Activated CD8-positive, alpha-beta T cell treated with anti-CD3 and anti-CD28 coated beads, Interleukin-2, amount 10 ng/mL, durations not matched to agents 7 days and 5 days (primary cell): ENCODE data around the gene EFTUD2. TPM values are rescaled to one million over a fixed set of nuclear protein-coding genes. Genes with fewer than 3 reads are reported as not detected.

Experiments used
- microRNA-seq: library from miRNA; unstranded; fragments of <30 nt; microRNA quantifications from one replicate; pipeline ENCODE4 v1.2.0, GENCODE V29; 2022
- total RNA-seq, 2 experiments: library from RNA; stranded (reverse); gene quantifications; one replicate each; pipeline ENCODE4 v1.2.3, GENCODE V29; 2021

Gene EFTUD2
- total RNA-seq, 2 experiments from 2014 or later, result 148 to 156 TPM

Small RNAs within 50 kb of the gene (microRNA-seq; reads per million reads assigned to microRNA genes)
- 6.3 reads per million, percentile 8 among the genes with 10 or more reads in this experiment for gene MIR6783

Other genes with a start within 250 kb of the EFTUD2 start
- under 1 TPM; 0.16 to 0.26 TPM for gene MEIOC, start 243.0 kb downstream of the EFTUD2 start, total RNA-seq
- gene CCDC43, start 209.7 kb downstream of the EFTUD2 start, total RNA-seq, result 10 to 100 TPM; 24.0 to 26.3 TPM
- gene DBF4B, start 190.8 kb downstream of the EFTUD2 start, total RNA-seq, result 10 to 100 TPM; 35.1 to 36.4 TPM
- under 1 TPM; 0.24 to 0.39 TPM for gene ADAM11, start 140.5 kb downstream of the EFTUD2 start, total RNA-seq
- gene GJC1, start 69.2 kb downstream of the EFTUD2 start, total RNA-seq, result 1 to 10 TPM; 1.6 to 2.2 TPM
- gene HIGD1B, start 51.6 kb downstream of the EFTUD2 start, total RNA-seq, result not detected
- gene GFAP, start 16.1 kb upstream of the EFTUD2 start, total RNA-seq, result not detected
- gene KIF18B, start 48.3 kb upstream of the EFTUD2 start, total RNA-seq, result 100 to 1,000 TPM; 104 to 113 TPM
- gene C1QL1, start 68.9 kb upstream of the EFTUD2 start, total RNA-seq, result under 1 TPM; 0.34 to 0.68 TPM
- 10 to 100 TPM; 32.9 to 33.7 TPM for gene DCAKD, start 152.2 kb upstream of the EFTUD2 start, total RNA-seq
- gene NMT1, start 161.9 kb upstream of the EFTUD2 start, total RNA-seq, result 100 to 1,000 TPM; 125 to 143 TPM
- gene PLCD3, start 233.1 kb upstream of the EFTUD2 start, total RNA-seq, result 1 to 10 TPM; 4.3 to 4.6 TPM
- gene ACBD4, start 236.2 kb upstream of the EFTUD2 start, total RNA-seq, result 10 to 100 TPM in 1 of 2 experiments, 1 to 10 TPM in 1; 10.0 to 12.5 TPM
- 10 to 100 TPM; 29.2 to 29.4 TPM for gene HEXIM1, start 249.0 kb upstream of the EFTUD2 start, total RNA-seq